ENCODE results near the gene SRPK2. TPM values are rescaled to one million over a fixed set of nuclear protein-coding genes. Genes with fewer than 3 reads are reported as not detected.

Gene SRPK2
- total and polyA plus RNA-seq, 3 donors from 2014 or later: 181 to 293 (median 226) TPM

DNA sequence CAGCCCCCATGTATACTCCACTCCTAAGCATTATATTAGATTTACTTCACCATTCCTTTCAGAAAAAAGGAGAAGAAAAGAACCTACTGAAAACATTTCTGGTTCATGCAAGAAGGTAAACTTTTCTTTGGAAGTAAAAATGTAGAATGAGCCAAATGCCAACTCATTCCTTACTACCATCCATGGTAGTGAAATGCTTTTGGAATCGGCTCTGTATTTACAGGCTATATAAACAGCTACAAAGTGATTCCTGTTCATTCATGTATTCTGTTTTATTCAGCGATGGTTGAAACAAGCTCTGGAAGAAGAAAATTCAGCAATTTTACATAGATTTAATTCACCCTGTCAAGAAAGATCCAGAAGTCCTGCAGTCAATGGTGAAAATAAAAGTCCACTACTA lies 283.1 kb downstream of the SRPK2 start:
- no peaks in the 10 kb centered on the region for H3K36me3 ChIP-seq (ENCODE audit: low read depth, missing control alignments)
- H3K4me3 ChIP-seq: no peak overlapping the region
- no peaks in the 10 kb centered on the region for H3K9me3 ChIP-seq
- intact Hi-C loops (cut with DNase I; ENCODE audit: low total_unique reads): no loop called here
- TF ChIP-seq POLR2A (IDR thresholded peaks at IDR 0.05): no peak
- TF ChIP-seq, protein P1, sequence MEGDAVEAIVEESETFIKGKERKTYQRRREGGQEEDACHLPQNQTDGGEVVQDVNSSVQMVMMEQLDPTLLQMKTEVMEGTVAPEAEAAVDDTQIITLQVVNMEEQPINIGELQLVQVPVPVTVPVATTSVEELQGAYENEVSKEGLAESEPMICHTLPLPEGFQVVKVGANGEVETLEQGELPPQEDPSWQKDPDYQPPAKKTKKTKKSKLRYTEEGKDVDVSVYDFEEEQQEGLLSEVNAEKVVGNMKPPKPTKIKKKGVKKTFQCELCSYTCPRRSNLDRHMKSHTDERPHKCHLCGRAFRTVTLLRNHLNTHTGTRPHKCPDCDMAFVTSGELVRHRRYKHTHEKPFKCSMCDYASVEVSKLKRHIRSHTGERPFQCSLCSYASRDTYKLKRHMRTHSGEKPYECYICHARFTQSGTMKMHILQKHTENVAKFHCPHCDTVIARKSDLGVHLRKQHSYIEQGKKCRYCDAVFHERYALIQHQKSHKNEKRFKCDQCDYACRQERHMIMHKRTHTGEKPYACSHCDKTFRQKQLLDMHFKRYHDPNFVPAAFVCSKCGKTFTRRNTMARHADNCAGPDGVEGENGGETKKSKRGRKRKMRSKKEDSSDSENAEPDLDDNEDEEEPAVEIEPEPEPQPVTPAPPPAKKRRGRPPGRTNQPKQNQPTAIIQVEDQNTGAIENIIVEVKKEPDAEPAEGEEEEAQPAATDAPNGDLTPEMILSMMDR (IDR thresholded peaks at IDR 0.05): no peak
- H3K27me3 ChIP-seq: no peaks in the 10 kb centered on the region
- H3K4me1 ChIP-seq: peaks cover 17% of the 10 kb centered on the region
- 89% methylated on average over 2 of the region's 2 CpGs for WGBS, 2 donors
- DNase-seq: no peak
- no peak overlapping the region for H3K27ac ChIP-seq

- no peak for DNase-seq
- no peaks in the 10 kb centered on the region for H3K9me3 ChIP-seq
- no peaks in the 10 kb centered on the region for H3K36me3 ChIP-seq (ENCODE audit: low read depth, missing control alignments)
- WGBS, 2 donors: 75% methylated on average over 4 of the region's 4 CpGs
- H3K4me1 ChIP-seq: peaks cover 11% of the 10 kb centered on the region
- TF ChIP-seq POLR2A (IDR thresholded peaks at IDR 0.05): no peak
- TF ChIP-seq, protein P1 (IDR thresholded peaks at IDR 0.05): no peak
- intact Hi-C loops (cut with DNase I; ENCODE audit: low total_unique reads): no loop called here
- H3K27ac ChIP-seq: no peak overlapping the region
- H3K27me3 ChIP-seq: no peaks in the 10 kb centered on the region
- H3K4me3 ChIP-seq: no peak overlapping the region
Measured at GRCh38 chr7:105102557-105103352, 286.0 kb downstream of the SRPK2 start.

GRCh38 chr7:105101864-105102263 lies 286.9 kb downstream of the SRPK2 start:
- DNase-seq: no peak

GRCh38 chr7:105098863-105099515 lies 289.7 kb downstream of the SRPK2 start:
- Histone ChIP-seq H3K4me3 (no peak overlapping the region), H3K27me3 (no peaks in the 10 kb centered on the region), H3K9me3 (no peaks in the 10 kb centered on the region), H3K27ac (no peak overlapping the region), H3K4me1 (peaks cover 11% of the 10 kb centered on the region), H3K36me3 (ENCODE audit: low read depth, missing control alignments) (no peaks in the 10 kb centered on the region)
- WGBS, 2 donors: 67 to 69% methylated on average over 2 of the region's 2 CpGs
- intact Hi-C loops (cut with DNase I; ENCODE audit: low total_unique reads): no loop called here
- TF ChIP-seq, protein P1 (IDR thresholded peaks at IDR 0.05): no peak
- TF ChIP-seq POLR2A (IDR thresholded peaks at IDR 0.05): no peak
- no peak for DNase-seq

More at GRCh38 chr7:105101864-105102263, 286.9 kb downstream of the SRPK2 start:
- WGBS, 2 donors: 49 to 50% methylated on average over 4 of the region's 4 CpGs
- Histone ChIP-seq H3K27ac (no peak overlapping the region), H3K4me1 (peaks cover 11% of the 10 kb centered on the region), H3K9me3 (no peaks in the 10 kb centered on the region), H3K27me3 (no peaks in the 10 kb centered on the region), H3K4me3 (no peak overlapping the region), H3K36me3 (ENCODE audit: low read depth, missing control alignments) (no peaks in the 10 kb centered on the region)
- intact Hi-C loops (cut with DNase I; ENCODE audit: low total_unique reads): no loop called here
- TF ChIP-seq, protein P1 (IDR thresholded peaks at IDR 0.05): no peak
- TF ChIP-seq POLR2A (IDR thresholded peaks at IDR 0.05): no peak

Data from testis (tissue), 3 donors.